Measurements from ENCODE around the gene POLR2H.

DNA sequence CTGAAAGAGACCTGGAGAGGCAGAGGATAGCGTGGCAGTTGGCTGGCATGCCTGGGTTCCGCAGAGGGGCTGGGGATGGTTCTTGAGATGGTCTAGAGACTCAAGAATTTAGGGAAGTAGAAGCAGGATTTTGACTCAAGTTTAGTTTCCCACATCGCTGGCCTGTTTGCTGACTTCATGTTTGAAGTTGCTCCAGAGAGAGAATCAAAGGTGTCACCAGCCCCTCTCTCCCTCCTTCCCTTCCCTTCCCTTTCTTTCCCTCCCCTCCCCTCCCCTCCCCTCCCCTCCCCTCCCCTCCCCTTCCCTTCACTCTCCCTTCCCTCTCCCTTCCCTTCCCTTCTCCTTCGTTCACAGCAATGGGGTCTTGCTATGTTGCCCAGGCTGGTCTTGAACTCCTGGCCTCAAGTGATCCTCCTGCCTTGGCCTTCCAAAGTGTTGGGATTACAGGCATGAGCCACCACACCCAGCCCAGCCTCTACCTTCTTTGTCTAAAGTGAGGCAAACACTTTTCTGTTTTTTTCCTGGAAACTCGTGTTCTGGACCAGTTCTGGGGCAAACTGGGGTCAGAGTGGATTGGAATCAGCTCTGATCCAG lies 28.5 kb downstream of the POLR2H start:
- TF ChIP-seq, protein P1, sequence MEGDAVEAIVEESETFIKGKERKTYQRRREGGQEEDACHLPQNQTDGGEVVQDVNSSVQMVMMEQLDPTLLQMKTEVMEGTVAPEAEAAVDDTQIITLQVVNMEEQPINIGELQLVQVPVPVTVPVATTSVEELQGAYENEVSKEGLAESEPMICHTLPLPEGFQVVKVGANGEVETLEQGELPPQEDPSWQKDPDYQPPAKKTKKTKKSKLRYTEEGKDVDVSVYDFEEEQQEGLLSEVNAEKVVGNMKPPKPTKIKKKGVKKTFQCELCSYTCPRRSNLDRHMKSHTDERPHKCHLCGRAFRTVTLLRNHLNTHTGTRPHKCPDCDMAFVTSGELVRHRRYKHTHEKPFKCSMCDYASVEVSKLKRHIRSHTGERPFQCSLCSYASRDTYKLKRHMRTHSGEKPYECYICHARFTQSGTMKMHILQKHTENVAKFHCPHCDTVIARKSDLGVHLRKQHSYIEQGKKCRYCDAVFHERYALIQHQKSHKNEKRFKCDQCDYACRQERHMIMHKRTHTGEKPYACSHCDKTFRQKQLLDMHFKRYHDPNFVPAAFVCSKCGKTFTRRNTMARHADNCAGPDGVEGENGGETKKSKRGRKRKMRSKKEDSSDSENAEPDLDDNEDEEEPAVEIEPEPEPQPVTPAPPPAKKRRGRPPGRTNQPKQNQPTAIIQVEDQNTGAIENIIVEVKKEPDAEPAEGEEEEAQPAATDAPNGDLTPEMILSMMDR (conservative IDR thresholded peaks at IDR 0.05) = no peak
- TF ChIP-seq EZH2 (IDR thresholded peaks at IDR 0.05; ENCODE audit: low read depth) = no peak

Measured in PC-9 (cell line).